CD4-positive, alpha-beta T cell (primary cell): ENCODE data around the gene GARIN5A. TPM values are rescaled to one million over a fixed set of nuclear protein-coding genes. Genes with fewer than 3 reads are reported as not detected.
A peak's percentile ranks its signal among the peaks of the same experiment; 100 is the strongest.

Experiments
- ATAC-seq: fragments of 200-7000 bp; cut with Tn5 transposase; one replicate; pipeline ENCODE4 v1.10.0; 2022; ENCODE audit warnings: mild to moderate bottlenecking; ENCODE audit not compliant: poor library complexity
- CTCF ChIA-PET: fragments of 350-600 bp; sonication (Branson Sonifier 250); formaldehyde crosslinking; loops from one replicate; lab custom pipeline; 2021; ENCODE audit warnings: antibody characterized with exemption, inconsistent platforms; lab: Charles Lee
- POLR2A ChIA-PET: fragments of 350-600 bp; sonication (Branson Sonifier 250); formaldehyde crosslinking; loops from one replicate; lab custom pipeline; 2021; ENCODE audit warnings: antibody characterized with exemption, inconsistent platforms; lab: Charles Lee
- DNase-seq, 14 experiments: peaks; one replicate each; pipeline ENCODE4 v3.0.0-alpha.2; 2013 to 2020; ENCODE audit warnings: mixed read lengths in 2 of 14
- H3K27ac ChIP-seq, 2 donors: one replicate each; pipeline versions ENCODE4 v1.5.1 to v1.7.0; 2013; ENCODE audit warnings: low read length in 2 of 2, low read depth in 1 of 2, mild to moderate bottlenecking in 1 of 2
- H3K27me3 ChIP-seq, 2 experiments: 1 replicate in 1 of 2; 2 replicates in 1 of 2; pipeline versions ENCODE4 v1.6.1 to v1.7.0; 2013; ENCODE audit warnings: low read length in 2 of 2, control low read depth in 1 of 2, mild to moderate bottlenecking in 1 of 2, moderate library complexity in 1 of 2; ENCODE audit not compliant: insufficient read depth in 2 of 2, control insufficient read depth in 1 of 2
- H3K36me3 ChIP-seq: one replicate; pipeline ENCODE4 v1.6.1; 2013; ENCODE audit warnings: low read length, control low read depth; ENCODE audit not compliant: insufficient read depth
- H3K4me1 ChIP-seq: one replicate; pipeline ENCODE4 v1.6.1; 2013; ENCODE audit warnings: low read length, control low read depth; ENCODE audit not compliant: insufficient read depth
- H3K4me3 ChIP-seq: one replicate; pipeline ENCODE4 v1.5.1; 2013; ENCODE audit warnings: mild to moderate bottlenecking, low read length, moderate library complexity
- H3K9me3 ChIP-seq, 2 experiments: 1 replicate in 1 of 2; 2 replicates in 1 of 2; pipeline versions ENCODE4 v1.6.1 to v1.7.0; 2013; ENCODE audit warnings: low read length in 2 of 2, mild to moderate bottlenecking in 2 of 2, control low read depth in 1 of 2, moderate library complexity in 1 of 2; ENCODE audit not compliant: control insufficient read depth in 1 of 2, insufficient read depth in 1 of 2
- H3K27ac Mint-ChIP-seq: one replicate; pipeline ENCODE4 v1.8.0; 2020; ENCODE audit warnings: mixed read lengths
- H3K27me3 Mint-ChIP-seq: one replicate; pipeline ENCODE4 v1.8.0; 2021; ENCODE audit warnings: mixed read lengths
- H3K36me3 Mint-ChIP-seq: one replicate; pipeline ENCODE4 v1.8.0; 2021; ENCODE audit warnings: low read depth, mixed read lengths
- H3K4me1 Mint-ChIP-seq: one replicate; pipeline ENCODE4 v1.8.0; 2021; ENCODE audit warnings: low read depth, mixed read lengths
- H3K4me3 Mint-ChIP-seq: one replicate; pipeline ENCODE4 v1.8.0; 2020; ENCODE audit warnings: mild to moderate bottlenecking, mixed read lengths
- H3K9me3 Mint-ChIP-seq: one replicate; pipeline ENCODE4 v1.8.0; 2020; ENCODE audit warnings: mixed read lengths
- CTCF ChIP-seq: fragments of 200-600 bp; IDR thresholded peaks from one replicate; pipeline ENCODE4 v1.8.0; 2022; ENCODE audit warnings: antibody characterized with exemption, mild to moderate bottlenecking
- intact Hi-C, 2 experiments: fragments of 100-400 bp; cut with DNase I in 1 of 2; cut with micrococcal nuclease in 1 of 2; formaldehyde crosslinking; loops; one replicate each; pipeline versions ENCODE4 v1.15.1 to v1.9.0; 2023 to 2025; cut with DNase I, micrococcal nuclease
- total RNA-seq, 174 experiments: library from RNA in 2 of 174; stranded (reverse) in 2 of 174; gene quantifications; one replicate each; pipeline ENCODE4 v1.2.3 and lab custom pipeline; 2021 to 2026

GARIN5A gene
- total RNA-seq, 2 experiments from 2014 or later, result 0.50 TPM; not detected in 1

- no peak overlapping the region for H3K4me3 Mint-ChIP-seq
- no peaks in the 10 kb centered on the region for H3K36me3 Mint-ChIP-seq
- ATAC-seq, result no peak
- peaks cover 36% of the 10 kb centered on the region for H3K27me3 Mint-ChIP-seq
- Histone ChIP-seq H3K9me3 (peaks cover 0 to 9% of the 10 kb centered on the region in 2 experiments), H3K4me1 (peaks cover 10% of the 10 kb centered on the region), H3K27ac (no peak overlapping the region), H3K4me3 (no peak overlapping the region), H3K36me3 (no peaks in the 10 kb centered on the region), H3K27me3 (peaks cover 19 to 20% of the 10 kb centered on the region in 2 experiments)
- DNase-seq, result peak in 1 of 14 experiments; percentile 9
- ChIA-PET POLR2A (no interaction called here), CTCF (no interaction called here)
- no peak for TF ChIP-seq CTCF
- H3K4me1 Mint-ChIP-seq, result peaks cover 5% of the 10 kb centered on the region
- no peak overlapping the region for H3K27ac Mint-ChIP-seq
- no peaks in the 10 kb centered on the region for H3K9me3 Mint-ChIP-seq
- intact Hi-C loops, result no loop called here
Measured at GRCh38 chr19:50419022-50419579, 57.5 kb downstream of the GARIN5A start.

GRCh38 chr19:50418176-50419021 is 58.2 kb downstream of the GARIN5A start, which contains the start of gene SPIB:
TSS of gene SPIB (plus strand) at chr19:50418938. CDS start at chr19:50418963, 25 bp downstream.
- Histone ChIP-seq H3K4me1 (peaks cover 10% of the 10 kb centered on the region), H3K36me3 (no peaks in the 10 kb centered on the region), H3K9me3 (peaks cover 0 to 9% of the 10 kb centered on the region in 2 experiments), H3K27ac (no peak within 1 kb of the TSS), H3K27me3 (peaks cover 19 to 20% of the 10 kb centered on the region in 2 experiments), H3K4me3 (no peak within 1 kb of the TSS)
- POLR2A ChIA-PET, result no interaction called here
- H3K9me3 Mint-ChIP-seq, result no peaks in the 10 kb centered on the region
- CTCF ChIA-PET, result no interaction called here
- no peak for TF ChIP-seq CTCF
- peak in 1 of 14 experiments; percentile 17 for DNase-seq
- H3K36me3 Mint-ChIP-seq, result no peaks in the 10 kb centered on the region
- peaks cover 33% of the 10 kb centered on the region for H3K27me3 Mint-ChIP-seq
- intact Hi-C loops, result no loop called here
- peaks cover 5% of the 10 kb centered on the region for H3K4me1 Mint-ChIP-seq
- H3K27ac Mint-ChIP-seq, result no peak within 1 kb of the TSS
- no peak for ATAC-seq
- no peak within 1 kb of the TSS for H3K4me3 Mint-ChIP-seq

GRCh38 chr19:50417111-50418081 is 59.3 kb downstream of the GARIN5A start:
- H3K27ac ChIP-seq, result no peak overlapping the region
- POLR2A ChIA-PET, result no interaction called here

More at GRCh38 chr19:50417111-50418081, 59.3 kb downstream of the GARIN5A start:
- H3K36me3 ChIP-seq, result no peaks in the 10 kb centered on the region
- intact Hi-C loops, result no loop called here
- H3K4me3 ChIP-seq, result no peak overlapping the region
- Mint-ChIP-seq H3K27me3 (peaks cover 33% of the 10 kb centered on the region), H3K4me1 (peaks cover 5% of the 10 kb centered on the region), H3K27ac (no peak overlapping the region), H3K9me3 (no peaks in the 10 kb centered on the region), H3K36me3 (no peaks in the 10 kb centered on the region), H3K4me3 (no peak overlapping the region)
- no peak for ATAC-seq
- peaks cover 10% of the 10 kb centered on the region for H3K4me1 ChIP-seq
- CTCF ChIA-PET, result no interaction called here
- TF ChIP-seq CTCF, result no peak
- peaks cover 0 to 5% of the 10 kb centered on the region in 2 experiments for H3K9me3 ChIP-seq
- peaks cover 19 to 20% of the 10 kb centered on the region in 2 experiments for H3K27me3 ChIP-seq
- DNase-seq, result peak in 1 of 14 experiments; percentile 28
